HEK293 (cell line): ENCODE data around the gene DPM2.

ENCODE experiments used
- CTCF ChIA-PET: fragments of 350-600 bp; formaldehyde crosslinking; extraction: SDS; loops from one replicate; lab custom pipeline; 2021; ENCODE audit warnings: antibody characterized with exemption; lab: Yijun Ruan, JAX
- POLR2A ChIA-PET: fragments of 300-600 bp; formaldehyde crosslinking; extraction: SDS; loops from one replicate; lab custom pipeline; 2020; ENCODE audit warnings: antibody characterized with exemption, inconsistent platforms; lab: Yijun Ruan, JAX
- H3K27ac ChIP-seq: fragments of 200-500 bp; sonication (Bioruptor generic); 2 replicates; pipeline ENCODE4 v1.5.1; 2014; ENCODE audit warnings: low read depth, low read length, control low read depth, inconsistent platforms; ENCODE audit errors: extremely low read depth
- H3K36me3 ChIP-seq, 2 experiments: fragments of 200-500 bp in 1 of 2; sonication (Bioruptor generic) in 1 of 2; 1 replicate in 1 of 2; 2 replicates in 1 of 2; pipeline ENCODE4 v1.5.1; 2014 to 2017; ENCODE audit warnings: inconsistent platforms in 2 of 2, low read length in 2 of 2; ENCODE audit not compliant: control insufficient read depth in 2 of 2, insufficient read depth in 1 of 2
- H3K4me1 ChIP-seq: fragments of 200-500 bp; sonication (Bioruptor generic); 2 replicates; pipeline ENCODE4 v1.5.1; 2014; ENCODE audit warnings: mild to moderate bottlenecking, low read length, inconsistent platforms; ENCODE audit not compliant: control insufficient read depth, insufficient read depth
- H3K4me3 ChIP-seq: 2 replicates; pipeline ENCODE4 v1.5.1; 2011; ENCODE audit warnings: low read depth, mild to moderate bottlenecking, control low read depth, low read length, moderate library complexity
- H3K9me3 ChIP-seq: fragments of 200-500 bp; sonication (Bioruptor generic); 2 replicates; pipeline ENCODE4 v1.5.1; 2014; ENCODE audit warnings: low read depth, low read length, inconsistent platforms; ENCODE audit not compliant: control insufficient read depth, insufficient read depth
- GLIS1 ChIP-seq: fragments of 450-650 bp; formaldehyde crosslinking; IDR thresholded peaks from 2 replicates; pipeline ENCODE4 v1.5.1; 2016; ENCODE audit warnings: missing biosample characterization, missing genetic modification characterization
- IKZF3 ChIP-seq: fragments of 450-650 bp; IDR thresholded peaks from 2 replicates; pipeline ENCODE4 v1.5.0; 2018; ENCODE audit warnings: missing biosample characterization, mild to moderate bottlenecking, missing genetic modification characterization, moderate library complexity
- SP7 ChIP-seq: fragments of 450-650 bp; formaldehyde crosslinking; IDR thresholded peaks from 2 replicates; pipeline ENCODE4 v1.5.1; 2016; ENCODE audit warnings: missing biosample characterization, missing genetic modification characterization
- ZBTB21 ChIP-seq: fragments of 450-650 bp; formaldehyde crosslinking; IDR thresholded peaks from 2 replicates; pipeline ENCODE4 v1.5.1; 2017; ENCODE audit warnings: missing biosample characterization, missing genetic modification characterization
- ZNF132 ChIP-seq: fragments of 450-650 bp; formaldehyde crosslinking; IDR thresholded peaks from 2 replicates; pipeline ENCODE4 v1.5.1; 2017; ENCODE audit warnings: missing biosample characterization, missing genetic modification characterization, borderline replicate concordance
- ZNF202 ChIP-seq: fragments of 450-650 bp; formaldehyde crosslinking; IDR thresholded peaks from 2 replicates; pipeline ENCODE4 v1.5.1; 2016; ENCODE audit warnings: missing biosample characterization, missing genetic modification characterization, borderline replicate concordance
- ZNF221 ChIP-seq: fragments of 450-650 bp; formaldehyde crosslinking; IDR thresholded peaks from 2 replicates; pipeline ENCODE4 v1.5.1; 2017; ENCODE audit warnings: missing biosample characterization, missing genetic modification characterization, borderline replicate concordance
- ZNF274 ChIP-seq, 2 experiments: fragments of 200-500 bp in 1 of 2; fragments of 450-650 bp in 1 of 2; sonication (Bioruptor generic) in 1 of 2; formaldehyde crosslinking in 1 of 2; IDR thresholded peaks; 2 replicates each; pipeline versions ENCODE4 v1.5.1 to v1.6.1; 2014 to 2016; ENCODE audit warnings: borderline replicate concordance in 1 of 2, inconsistent platforms in 1 of 2, low read length in 1 of 2, missing biosample characterization in 1 of 2, missing genetic modification characterization in 1 of 2
- ZNF398 ChIP-seq: fragments of 450-650 bp; formaldehyde crosslinking; IDR thresholded peaks from 2 replicates; pipeline ENCODE4 v1.5.1; 2017; ENCODE audit warnings: missing biosample characterization, missing genetic modification characterization
- ZNF48 ChIP-seq: fragments of 450-650 bp; formaldehyde crosslinking; IDR thresholded peaks from 2 replicates; pipeline ENCODE4 v1.5.1; 2016; ENCODE audit warnings: missing biosample characterization, missing genetic modification characterization
- ZNF707 ChIP-seq: fragments of 450-650 bp; formaldehyde crosslinking; IDR thresholded peaks from 2 replicates; pipeline ENCODE4 v1.5.1; 2016; ENCODE audit warnings: missing biosample characterization, missing genetic modification characterization
- ZNF76 ChIP-seq: fragments of 450-650 bp; formaldehyde crosslinking; IDR thresholded peaks from 2 replicates; pipeline ENCODE4; 2016; ENCODE audit warnings: low read depth, missing biosample characterization, missing genetic modification characterization, borderline replicate concordance
- ZNF768 ChIP-seq: fragments of 450-650 bp; formaldehyde crosslinking; IDR thresholded peaks from 2 replicates; pipeline ENCODE4 v1.5.1; 2018; ENCODE audit warnings: missing biosample characterization, mild to moderate bottlenecking, missing genetic modification characterization
- TF ChIP-seq, protein P1 (sequence below): fragments of 450-650 bp; formaldehyde crosslinking; IDR thresholded peaks from 2 replicates; pipeline ENCODE4 v1.5.1; 2016; ENCODE audit warnings: missing biosample characterization, missing genetic modification characterization, low read depth
- TF ChIP-seq, protein P2 (sequence below): fragments of 450-650 bp; formaldehyde crosslinking; IDR thresholded peaks from 2 replicates; pipeline ENCODE4 v1.5.1; 2016; ENCODE audit warnings: missing biosample characterization, missing genetic modification characterization
- TF ChIP-seq, protein P3 (sequence below): fragments of 450-650 bp; formaldehyde crosslinking; IDR thresholded peaks from 2 replicates; pipeline ENCODE4 v1.5.0; 2017; ENCODE audit warnings: missing biosample characterization, missing genetic modification characterization, borderline replicate concordance

Gene DPM2

GRCh38 chr9:127946728-127947127 is 9.1 kb upstream of the DPM2 start (continued):
- TF ChIP-seq ZNF398 (tag by site-specific recombination) (no peak), SP7 (tag by site-specific recombination) (no peak), ZNF768 (tag by site-specific recombination) (no peak), ZNF48 (no peak), ZNF274 (IDR thresholded peaks at IDR 0.05; ENCODE audit: low read length) (no peak), ZNF274 (tag by site-specific recombination; IDR thresholded peaks at IDR 0.05; ENCODE audit: borderline replicate concordance) (no peak)

GRCh38 chr9:127945942-127946341 is 8.3 kb upstream of the DPM2 start:
- Histone ChIP-seq H3K9me3 (no peaks in the 10 kb centered on the region), H3K4me1 (peaks cover 3% of the 10 kb centered on the region; the same call in 1 of the 2 replicates), H3K4me3 (no peak overlapping the region), H3K36me3 (peaks cover 0 to 32% of the 10 kb centered on the region in 2 experiments; a peak in 1 of 3 replicates), H3K27ac (no peak overlapping the region)
- ChIA-PET CTCF (interaction anchor here (8.1 kb wide), 1 partner anchor 89 kb away, joined by 165 read pairs; no protein-coding TSS in a partner anchor), POLR2A (interaction anchor here (0.6 kb wide), 1 partner anchor 73 kb away, joined by 3 read pairs; no protein-coding TSS in a partner anchor)
- TF ChIP-seq ZNF221 (tag by site-specific recombination) (no peak), ZNF76 (tag by site-specific recombination) (no peak), ZBTB21 (tag by site-specific recombination) (no peak), GLIS1 (tag by site-specific recombination) (peak; percentile 28)
- TF ChIP-seq, protein P1, sequence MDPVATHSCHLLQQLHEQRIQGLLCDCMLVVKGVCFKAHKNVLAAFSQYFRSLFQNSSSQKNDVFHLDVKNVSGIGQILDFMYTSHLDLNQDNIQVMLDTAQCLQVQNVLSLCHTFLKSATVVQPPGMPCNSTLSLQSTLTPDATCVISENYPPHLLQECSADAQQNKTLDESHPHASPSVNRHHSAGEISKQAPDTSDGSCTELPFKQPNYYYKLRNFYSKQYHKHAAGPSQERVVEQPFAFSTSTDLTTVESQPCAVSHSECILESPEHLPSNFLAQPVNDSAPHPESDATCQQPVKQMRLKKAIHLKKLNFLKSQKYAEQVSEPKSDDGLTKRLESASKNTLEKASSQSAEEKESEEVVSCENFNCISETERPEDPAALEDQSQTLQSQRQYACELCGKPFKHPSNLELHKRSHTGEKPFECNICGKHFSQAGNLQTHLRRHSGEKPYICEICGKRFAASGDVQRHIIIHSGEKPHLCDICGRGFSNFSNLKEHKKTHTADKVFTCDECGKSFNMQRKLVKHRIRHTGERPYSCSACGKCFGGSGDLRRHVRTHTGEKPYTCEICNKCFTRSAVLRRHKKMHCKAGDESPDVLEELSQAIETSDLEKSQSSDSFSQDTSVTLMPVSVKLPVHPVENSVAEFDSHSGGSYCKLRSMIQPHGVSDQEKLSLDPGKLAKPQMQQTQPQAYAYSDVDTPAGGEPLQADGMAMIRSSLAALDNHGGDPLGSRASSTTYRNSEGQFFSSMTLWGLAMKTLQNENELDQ = no peak
- TF ChIP-seq, protein P2, sequence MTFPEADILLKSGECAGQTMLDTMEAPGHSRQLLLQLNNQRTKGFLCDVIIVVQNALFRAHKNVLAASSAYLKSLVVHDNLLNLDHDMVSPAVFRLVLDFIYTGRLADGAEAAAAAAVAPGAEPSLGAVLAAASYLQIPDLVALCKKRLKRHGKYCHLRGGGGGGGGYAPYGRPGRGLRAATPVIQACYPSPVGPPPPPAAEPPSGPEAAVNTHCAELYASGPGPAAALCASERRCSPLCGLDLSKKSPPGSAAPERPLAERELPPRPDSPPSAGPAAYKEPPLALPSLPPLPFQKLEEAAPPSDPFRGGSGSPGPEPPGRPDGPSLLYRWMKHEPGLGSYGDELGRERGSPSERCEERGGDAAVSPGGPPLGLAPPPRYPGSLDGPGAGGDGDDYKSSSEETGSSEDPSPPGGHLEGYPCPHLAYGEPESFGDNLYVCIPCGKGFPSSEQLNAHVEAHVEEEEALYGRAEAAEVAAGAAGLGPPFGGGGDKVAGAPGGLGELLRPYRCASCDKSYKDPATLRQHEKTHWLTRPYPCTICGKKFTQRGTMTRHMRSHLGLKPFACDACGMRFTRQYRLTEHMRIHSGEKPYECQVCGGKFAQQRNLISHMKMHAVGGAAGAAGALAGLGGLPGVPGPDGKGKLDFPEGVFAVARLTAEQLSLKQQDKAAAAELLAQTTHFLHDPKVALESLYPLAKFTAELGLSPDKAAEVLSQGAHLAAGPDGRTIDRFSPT = no peak

DNA sequence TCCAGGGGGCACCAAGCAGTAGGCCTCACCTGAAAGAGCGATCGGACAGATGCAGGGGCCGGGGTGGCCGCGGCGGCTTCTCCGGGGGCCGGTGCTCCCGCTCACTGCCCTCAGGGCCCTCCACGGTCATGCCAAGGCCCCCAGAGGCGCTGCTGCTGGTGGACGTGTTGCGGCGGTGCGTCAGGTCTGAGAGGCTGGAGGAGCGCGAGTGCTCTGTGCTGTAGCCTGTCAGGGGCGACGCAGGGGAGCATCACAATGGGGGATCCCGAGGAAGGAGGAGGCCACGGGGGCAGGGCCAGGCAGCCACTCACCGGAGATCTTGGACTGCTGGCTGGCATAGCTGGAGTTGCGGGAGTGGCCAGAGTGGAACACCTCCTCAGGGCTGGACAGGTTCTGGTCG is 7.7 kb upstream of the DPM2 start:
- H3K4me3 ChIP-seq = no peak overlapping the region
- H3K9me3 ChIP-seq = no peaks in the 10 kb centered on the region
- H3K36me3 ChIP-seq = peaks cover 0 to 32% of the 10 kb centered on the region in 2 experiments; a peak in 1 of 3 replicates
- TF ChIP-seq, protein P3, sequence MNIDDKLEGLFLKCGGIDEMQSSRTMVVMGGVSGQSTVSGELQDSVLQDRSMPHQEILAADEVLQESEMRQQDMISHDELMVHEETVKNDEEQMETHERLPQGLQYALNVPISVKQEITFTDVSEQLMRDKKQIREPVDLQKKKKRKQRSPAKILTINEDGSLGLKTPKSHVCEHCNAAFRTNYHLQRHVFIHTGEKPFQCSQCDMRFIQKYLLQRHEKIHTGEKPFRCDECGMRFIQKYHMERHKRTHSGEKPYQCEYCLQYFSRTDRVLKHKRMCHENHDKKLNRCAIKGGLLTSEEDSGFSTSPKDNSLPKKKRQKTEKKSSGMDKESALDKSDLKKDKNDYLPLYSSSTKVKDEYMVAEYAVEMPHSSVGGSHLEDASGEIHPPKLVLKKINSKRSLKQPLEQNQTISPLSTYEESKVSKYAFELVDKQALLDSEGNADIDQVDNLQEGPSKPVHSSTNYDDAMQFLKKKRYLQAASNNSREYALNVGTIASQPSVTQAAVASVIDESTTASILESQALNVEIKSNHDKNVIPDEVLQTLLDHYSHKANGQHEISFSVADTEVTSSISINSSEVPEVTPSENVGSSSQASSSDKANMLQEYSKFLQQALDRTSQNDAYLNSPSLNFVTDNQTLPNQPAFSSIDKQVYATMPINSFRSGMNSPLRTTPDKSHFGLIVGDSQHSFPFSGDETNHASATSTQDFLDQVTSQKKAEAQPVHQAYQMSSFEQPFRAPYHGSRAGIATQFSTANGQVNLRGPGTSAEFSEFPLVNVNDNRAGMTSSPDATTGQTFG (tag by site-specific recombination) = no peak
- no peak for TF ChIP-seq ZNF707
- TF ChIP-seq ZNF132 (tag by site-specific recombination) = no peak
- TF ChIP-seq IKZF3 (tag by site-specific recombination) = no peak
- no peak for TF ChIP-seq ZNF202 (tag by site-specific recombination)
- TF ChIP-seq, all 188 proteins: peak for 0
- POLR2A ChIA-PET = interaction anchor here (0.6 kb wide), 2 partner anchors 74 to 393 kb away, joined by 3 read pairs; no protein-coding TSS in a partner anchor
- Histone ChIP-seq H3K4me1 (peaks cover 3% of the 10 kb centered on the region; the same call in 1 of the 2 replicates), H3K27ac (no peak overlapping the region)
- CTCF ChIA-PET = interaction anchor here (5.1 to 8.1 kb wide), 3 partner anchors 11 to 90 kb away, joined by 94 to 165 read pairs (median 135); partner anchors contain the start of gene EEIG1
